B cell (primary cell): ENCODE results near the gene TUBA3E.

Source experiments
- CTCF ChIP-seq: fragments of 200-600 bp; IDR thresholded peaks from one replicate; pipeline ENCODE4 v1.8.0; 2022; ENCODE audit warnings: antibody characterized with exemption, mild to moderate bottlenecking
- EZH2 ChIP-seq: IDR thresholded peaks from 2 replicates; pipeline ENCODE4 v1.6.1; 2012; ENCODE audit warnings: borderline replicate concordance, low read depth, mild to moderate bottlenecking, moderate library complexity, low read length; ENCODE audit not compliant: insufficient read depth, poor library complexity, severe bottlenecking

- TF ChIP-seq EZH2 = no peak
- TF ChIP-seq CTCF = no peak
These were observed 35.3 kb downstream of the TUBA3E start for GRCh38 chr2:130162968-130163367.
